IMR-90 (cell line): Measurements from ENCODE around the gene ATF1. TPM values are rescaled to one million over a fixed set of nuclear protein-coding genes. Genes with fewer than 3 reads are reported as not detected.

Experiments used
- ATAC-seq: fragments of 200-7000 bp; cut with Tn5 transposase; 2 replicates; pipeline ENCODE4 v1.9.1; 2020; ENCODE audit warnings: low read depth, mild to moderate bottlenecking, moderate library complexity
- BruUV-seq: library from RNA; stranded (reverse); fragments of 400-500 nt; replicated peaks from 2 replicates; lab custom pipeline; 2021; lab: Mats Ljungman, UMichigan
- CTCF ChIA-PET: fragments of 300-600 bp; formaldehyde crosslinking; extraction: SDS; loops from one replicate; lab custom pipeline; 2021; ENCODE audit warnings: antibody characterized with exemption; lab: Yijun Ruan, JAX
- POLR2A ChIA-PET: fragments of 300-600 bp; sonication (Branson Sonifier 250); formaldehyde crosslinking; loops from one replicate; lab custom pipeline; 2022; ENCODE audit warnings: antibody characterized with exemption; ENCODE audit not compliant: unreplicated experiment; lab: Charles Lee
- DNase-seq: peaks from one replicate; pipeline ENCODE4 v3.0.0; 2013
- H2AFZ ChIP-seq: replicated peaks from 2 replicates; pipeline ENCODE3; 2013; ENCODE audit warnings: low read length, mild to moderate bottlenecking; ENCODE audit not compliant: poor library complexity
- H2AK5ac ChIP-seq: 2 replicates; pipeline ENCODE4 v1.6.1; 2013; ENCODE audit warnings: low read depth, low read length, inconsistent platforms
- H2AK9ac ChIP-seq: replicated peaks from 2 replicates; pipeline ENCODE3; 2013; ENCODE audit warnings: mild to moderate bottlenecking, low read depth, low read length, moderate library complexity; ENCODE audit not compliant: poor library complexity
- H2BK120ac ChIP-seq: 2 replicates; pipeline ENCODE4 v1.6.1; 2013; ENCODE audit warnings: low read depth, low read length, inconsistent platforms
- H2BK15ac ChIP-seq: 3 replicates; pipeline ENCODE4 v1.6.1; 2013; ENCODE audit warnings: low read depth, low read length, inconsistent platforms
- H2BK20ac ChIP-seq: 2 replicates; pipeline ENCODE4 v1.6.1; 2013; ENCODE audit warnings: low read depth, mild to moderate bottlenecking, inconsistent platforms, low read length, moderate library complexity
- H2BK5ac ChIP-seq: 2 replicates; pipeline ENCODE4 v1.6.1; 2013; ENCODE audit warnings: mild to moderate bottlenecking, low read depth, low read length, inconsistent platforms; ENCODE audit not compliant: poor library complexity, severe bottlenecking
- H3K14ac ChIP-seq: replicated peaks from 2 replicates; pipeline ENCODE4 v1.6.1; 2013; ENCODE audit warnings: low read depth, low read length, inconsistent platforms
- H3K18ac ChIP-seq: 2 replicates; pipeline ENCODE4 v1.6.1; 2013; ENCODE audit warnings: low read depth, low read length, control low read depth
- H3K23ac ChIP-seq: 2 replicates; pipeline ENCODE4 v1.6.1; 2013; ENCODE audit warnings: low read depth, low read length, inconsistent platforms
- H3K27ac ChIP-seq: 2 replicates; pipeline ENCODE4 v1.5.1; 2013; ENCODE audit warnings: mild to moderate bottlenecking, control low read depth, low read length; ENCODE audit not compliant: insufficient read depth
- H3K27me3 ChIP-seq: 2 replicates; pipeline ENCODE4 v1.6.1; 2013; ENCODE audit warnings: low read length; ENCODE audit not compliant: control insufficient read depth, insufficient read depth
- H3K36me3 ChIP-seq: 2 replicates; pipeline ENCODE4 v1.6.1; 2013; ENCODE audit warnings: low read length, mixed read lengths; ENCODE audit not compliant: control insufficient read depth, insufficient read depth
- H3K4ac ChIP-seq: 2 replicates; pipeline ENCODE4 v1.6.1; 2013; ENCODE audit warnings: low read depth, low read length, inconsistent platforms
- H3K4me1 ChIP-seq: 2 replicates; pipeline ENCODE4 v1.6.1; 2013; ENCODE audit warnings: low read length, mixed read lengths; ENCODE audit not compliant: control insufficient read depth, insufficient read depth
- H3K4me2 ChIP-seq: 2 replicates; pipeline ENCODE4 v1.6.1; 2013; ENCODE audit warnings: low read depth, mild to moderate bottlenecking, control low read depth, low read length, moderate library complexity
- H3K4me3 ChIP-seq: 2 replicates; pipeline ENCODE4 v1.5.1; 2013; ENCODE audit warnings: low read depth, mild to moderate bottlenecking, control low read depth, low read length, moderate library complexity; ENCODE audit not compliant: insufficient read depth
- H3K56ac ChIP-seq: 2 replicates; pipeline ENCODE4 v1.6.1; 2013; ENCODE audit warnings: low read length, inconsistent platforms; ENCODE audit not compliant: insufficient read depth; ENCODE audit errors: extremely low read depth
- H3K79me1 ChIP-seq, 2 experiments: 2 replicates each; pipeline ENCODE4 v1.6.1; 2013; ENCODE audit warnings: low read length in 2 of 2, inconsistent platforms in 1 of 2, low read depth in 1 of 2
- H3K9ac ChIP-seq: 2 replicates; pipeline ENCODE4 v1.6.1; 2013; ENCODE audit warnings: low read depth, low read length, control low read depth
- H3K9me1 ChIP-seq: 2 replicates; pipeline ENCODE4 v1.6.1; 2013; ENCODE audit warnings: low read length, inconsistent platforms; ENCODE audit not compliant: insufficient read depth
- H3K9me3 ChIP-seq: 2 replicates; pipeline ENCODE4 v1.6.1; 2013; ENCODE audit warnings: low read length; ENCODE audit not compliant: control insufficient read depth, insufficient read depth
- H4K20me1 ChIP-seq: 2 replicates; pipeline ENCODE4 v1.6.1; 2013; ENCODE audit warnings: low read length, inconsistent platforms; ENCODE audit not compliant: insufficient read depth
- H4K5ac ChIP-seq: 2 replicates; pipeline ENCODE4 v1.6.1; 2013; ENCODE audit warnings: mild to moderate bottlenecking, low read depth, low read length, control low read depth
- H4K8ac ChIP-seq, 2 experiments: 2 replicates each; pipeline ENCODE4 v1.6.1; 2013; ENCODE audit warnings: low read depth in 2 of 2, low read length in 2 of 2, control low read depth in 1 of 2, inconsistent platforms in 1 of 2
- H4K91ac ChIP-seq: 2 replicates; pipeline ENCODE4 v1.6.1; 2013; ENCODE audit warnings: low read depth, low read length, inconsistent platforms; ENCODE audit not compliant: insufficient read depth
- BHLHE40 ChIP-seq: fragments of 150-350 bp; IDR thresholded peaks from 2 replicates; pipeline ENCODE4 v1.6.1; 2016; ENCODE audit warnings: mild to moderate bottlenecking, low read depth, low read length
- CEBPB ChIP-seq: IDR thresholded peaks from 2 replicates; pipeline ENCODE4 v1.6.1; 2012; ENCODE audit warnings: low read depth, low read length, improper control_type of control experiment
- CHD1 ChIP-seq: IDR thresholded peaks from 2 replicates; pipeline ENCODE4 v1.6.1; 2012; ENCODE audit warnings: low read depth, low read length, improper control_type of control experiment
- MAFK ChIP-seq: IDR thresholded peaks from 2 replicates; pipeline ENCODE4 v1.6.1; 2012; ENCODE audit warnings: low read depth, low read length, improper control_type of control experiment
- MAZ ChIP-seq: IDR thresholded peaks from 2 replicates; pipeline ENCODE4 v1.6.1; 2012; ENCODE audit warnings: low read depth, mild to moderate bottlenecking, low read length, improper control_type of control experiment, moderate library complexity, borderline replicate concordance
- MXI1 ChIP-seq: IDR thresholded peaks from 2 replicates; pipeline ENCODE4 v1.6.1; 2012; ENCODE audit warnings: low read depth, mild to moderate bottlenecking, low read length, moderate library complexity, borderline replicate concordance
- NFE2L2 ChIP-seq: fragments of 150-350 bp; IDR thresholded peaks from 2 replicates; pipeline ENCODE4 v1.6.1; 2016; ENCODE audit warnings: low read depth, mild to moderate bottlenecking, low read length
- POLR2A ChIP-seq: IDR thresholded peaks from 2 replicates; pipeline ENCODE4 v1.6.1; 2012; ENCODE audit warnings: mild to moderate bottlenecking, low read depth, low read length
- RAD21 ChIP-seq: IDR thresholded peaks from 2 replicates; pipeline ENCODE4 v1.6.1; 2012; ENCODE audit warnings: low read length, improper control_type of control experiment
- RCOR1 ChIP-seq: IDR thresholded peaks from 2 replicates; pipeline ENCODE4 v1.6.1; 2012; ENCODE audit warnings: mild to moderate bottlenecking, low read length, improper control_type of control experiment; ENCODE audit not compliant: insufficient replicate concordance
- RFX5 ChIP-seq: IDR thresholded peaks from 2 replicates; pipeline ENCODE4 v1.8.0; 2012; ENCODE audit warnings: low read depth, mild to moderate bottlenecking, low read length, moderate library complexity
- WGBS, 2 experiments: methylation state at CpG; one replicate each; pipeline versions ENCODE4 v1.1.5 to v1.1.7; 2013; ENCODE audit warnings: missing lambda C conversion rate in 2 of 2; ENCODE audit not compliant: insufficient read length in 1 of 2; ENCODE audit errors: extremely low coverage in 2 of 2; 5-methylcytosine and 5-hydroxymethylcytosine counted together
- dilution Hi-C: fragments of 300-500 bp; cut with HindIII; formaldehyde crosslinking; loops from one replicate; pipeline ENCODE4 v1.14.3; 2018; ENCODE audit warnings: low sequenced_read_pairs; ENCODE audit not compliant: unreplicated experiment
- in situ Hi-C: fragments of 300-500 bp; cut with MboI; formaldehyde crosslinking; loops from 3 replicates; pipeline ENCODE4 v1.14.3; 2019; ENCODE audit warnings: low sequenced_read_pairs, inconsistent platforms, mixed read lengths
- intact Hi-C: fragments of 100-400 bp; cut with micrococcal nuclease; formaldehyde crosslinking; loops from 2 replicates; pipeline ENCODE4 v1.10.0; 2022
- polyA plus RNA-seq, 3 experiments: library from polyadenylated mRNA; depleted of rRNA; stranded (reverse); fragments of >200 nt; gene quantifications; 2 replicates each; pipeline ENCODE4 v1.2.3, GENCODE V29; 2012; ENCODE audit warnings: low replicate concordance in 1 of 3
- total RNA-seq: library from RNA; depleted of rRNA; stranded (reverse); fragments of >200 nt; gene quantifications from 2 replicates; pipeline ENCODE4 v1.2.3, GENCODE V29; 2012
- TF ChIP-seq, protein P1 (sequence below): conservative IDR thresholded peaks from 2 replicates; pipeline ENCODE4 v1.5.1; 2012; ENCODE audit warnings: mild to moderate bottlenecking, low read depth, low read length, improper control_type of control experiment
- TF ChIP-seq, protein P2 (sequence below): fragments of 150-350 bp; IDR thresholded peaks from 2 replicates; pipeline ENCODE4 v1.6.1; 2016; ENCODE audit warnings: low read depth, mild to moderate bottlenecking, low read length, moderate library complexity, borderline replicate concordance
- TF ChIP-seq, protein P3 (sequence below): fragments of 150-350 bp; IDR thresholded peaks from 2 replicates; pipeline ENCODE4 v1.6.1; 2017; ENCODE audit warnings: mild to moderate bottlenecking, antibody characterized with exemption, low read length, low read depth

ATF1 gene
- total and polyA plus RNA-seq, 2 of the 4 experiments (the other 2 are of a cell fraction) = 20.6 to 24.0 TPM

DNA sequence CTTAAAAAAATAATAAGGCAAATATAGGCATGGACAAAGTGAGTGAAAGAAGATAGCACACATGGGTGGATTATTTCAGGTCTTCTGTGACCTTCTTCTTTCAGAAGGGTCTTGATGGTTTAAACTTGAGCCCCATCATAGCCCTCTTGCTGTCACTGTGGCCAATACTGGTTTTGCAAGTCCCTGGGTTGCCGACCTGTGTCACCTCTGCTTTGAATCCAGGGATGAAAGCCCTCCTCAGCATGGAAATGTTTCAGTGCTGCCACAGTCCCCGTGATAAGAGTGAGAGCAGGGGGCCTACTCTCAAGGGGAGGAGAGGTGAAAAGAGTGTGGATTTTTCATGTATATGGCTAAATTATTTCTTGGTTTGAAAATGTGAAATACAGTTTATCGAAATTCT is 30.2 kb upstream of the ATF1 start:
- Histone ChIP-seq H4K5ac (no peak overlapping the region), H3K36me3 (peaks cover 22% of the 10 kb centered on the region), H2BK5ac (no peak overlapping the region), H2BK20ac (no peak overlapping the region), H2AK5ac (no peak overlapping the region; the same call in 1 of the 2 replicates), H3K9ac (no peak overlapping the region), H3K18ac (no peak overlapping the region), H3K27me3 (no peaks in the 10 kb centered on the region), H3K9me1 (no peaks in the 10 kb centered on the region), H4K91ac (no peak overlapping the region; the same call in 1 of the 2 replicates), H3K27ac (no peak overlapping the region), H4K20me1 (no peaks in the 10 kb centered on the region), H3K4me2 (no peak overlapping the region), H2BK120ac (no peak overlapping the region), H2AFZ (no peak overlapping the region), H2BK15ac (no peak overlapping the region), H3K4me1 (peaks cover 6% of the 10 kb centered on the region), H2AK9ac (no peak overlapping the region), H3K14ac (no peak overlapping the region), H4K8ac (no peak overlapping the region), H3K79me1 (0 out of 4 replicates have a peak, but pooled peaks cover 0 to 3% of the 10 kb centered on the region in 2 experiments), H3K9me3 (no peaks in the 10 kb centered on the region), H3K4ac (peak overlapping the region; percentile 25; the same call in 1 of the 2 replicates), H3K4me3 (no peak overlapping the region), H3K23ac (no peak overlapping the region), H3K56ac (no peak overlapping the region)
- in situ Hi-C loops = no loop called here
- DNase-seq (no peak), ATAC-seq (no peak)
- CTCF ChIA-PET = no interaction called here
- WGBS, 2 experiments = 100% methylated on average over 1 of the region's 3 CpGs; no CpG with 5 or more reads in 1 of the 2 experiments
- dilution Hi-C loops = no loop called here
- TF ChIP-seq RAD21 = no peak
- no peak for TF ChIP-seq RCOR1
- TF ChIP-seq NFE2L2 = no peak
- no peak for TF ChIP-seq POLR2A
- no peak for TF ChIP-seq CHD1
- TF ChIP-seq BHLHE40 = no peak
- TF ChIP-seq, protein P1, sequence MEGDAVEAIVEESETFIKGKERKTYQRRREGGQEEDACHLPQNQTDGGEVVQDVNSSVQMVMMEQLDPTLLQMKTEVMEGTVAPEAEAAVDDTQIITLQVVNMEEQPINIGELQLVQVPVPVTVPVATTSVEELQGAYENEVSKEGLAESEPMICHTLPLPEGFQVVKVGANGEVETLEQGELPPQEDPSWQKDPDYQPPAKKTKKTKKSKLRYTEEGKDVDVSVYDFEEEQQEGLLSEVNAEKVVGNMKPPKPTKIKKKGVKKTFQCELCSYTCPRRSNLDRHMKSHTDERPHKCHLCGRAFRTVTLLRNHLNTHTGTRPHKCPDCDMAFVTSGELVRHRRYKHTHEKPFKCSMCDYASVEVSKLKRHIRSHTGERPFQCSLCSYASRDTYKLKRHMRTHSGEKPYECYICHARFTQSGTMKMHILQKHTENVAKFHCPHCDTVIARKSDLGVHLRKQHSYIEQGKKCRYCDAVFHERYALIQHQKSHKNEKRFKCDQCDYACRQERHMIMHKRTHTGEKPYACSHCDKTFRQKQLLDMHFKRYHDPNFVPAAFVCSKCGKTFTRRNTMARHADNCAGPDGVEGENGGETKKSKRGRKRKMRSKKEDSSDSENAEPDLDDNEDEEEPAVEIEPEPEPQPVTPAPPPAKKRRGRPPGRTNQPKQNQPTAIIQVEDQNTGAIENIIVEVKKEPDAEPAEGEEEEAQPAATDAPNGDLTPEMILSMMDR = no peak
- TF ChIP-seq, protein P2, sequence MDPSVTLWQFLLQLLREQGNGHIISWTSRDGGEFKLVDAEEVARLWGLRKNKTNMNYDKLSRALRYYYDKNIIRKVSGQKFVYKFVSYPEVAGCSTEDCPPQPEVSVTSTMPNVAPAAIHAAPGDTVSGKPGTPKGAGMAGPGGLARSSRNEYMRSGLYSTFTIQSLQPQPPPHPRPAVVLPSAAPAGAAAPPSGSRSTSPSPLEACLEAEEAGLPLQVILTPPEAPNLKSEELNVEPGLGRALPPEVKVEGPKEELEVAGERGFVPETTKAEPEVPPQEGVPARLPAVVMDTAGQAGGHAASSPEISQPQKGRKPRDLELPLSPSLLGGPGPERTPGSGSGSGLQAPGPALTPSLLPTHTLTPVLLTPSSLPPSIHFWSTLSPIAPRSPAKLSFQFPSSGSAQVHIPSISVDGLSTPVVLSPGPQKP = no peak
- no peak for TF ChIP-seq MXI1
- no peak for TF ChIP-seq MAZ
- TF ChIP-seq CEBPB = no peak
- no peak for TF ChIP-seq RFX5
- TF ChIP-seq, protein P3, sequence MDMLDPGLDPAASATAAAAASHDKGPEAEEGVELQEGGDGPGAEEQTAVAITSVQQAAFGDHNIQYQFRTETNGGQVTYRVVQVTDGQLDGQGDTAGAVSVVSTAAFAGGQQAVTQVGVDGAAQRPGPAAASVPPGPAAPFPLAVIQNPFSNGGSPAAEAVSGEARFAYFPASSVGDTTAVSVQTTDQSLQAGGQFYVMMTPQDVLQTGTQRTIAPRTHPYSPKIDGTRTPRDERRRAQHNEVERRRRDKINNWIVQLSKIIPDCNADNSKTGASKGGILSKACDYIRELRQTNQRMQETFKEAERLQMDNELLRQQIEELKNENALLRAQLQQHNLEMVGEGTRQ = no peak
- no peak for TF ChIP-seq MAFK
- intact Hi-C loops = loop anchor here (2.0 kb wide), 1 partner anchor 229 kb away; the partner anchor contains the start of gene DIP2B
- POLR2A ChIA-PET = no interaction called here
- BruUV-seq = no TSS peak
